ENCODE results near the gene CNOT6. TPM values are rescaled to one million over a fixed set of nuclear protein-coding genes. Genes with fewer than 3 reads are reported as not detected.

Gene CNOT6
- total RNA-seq, 1 experiment from 2014 or later, result 60.9 TPM

DNA sequence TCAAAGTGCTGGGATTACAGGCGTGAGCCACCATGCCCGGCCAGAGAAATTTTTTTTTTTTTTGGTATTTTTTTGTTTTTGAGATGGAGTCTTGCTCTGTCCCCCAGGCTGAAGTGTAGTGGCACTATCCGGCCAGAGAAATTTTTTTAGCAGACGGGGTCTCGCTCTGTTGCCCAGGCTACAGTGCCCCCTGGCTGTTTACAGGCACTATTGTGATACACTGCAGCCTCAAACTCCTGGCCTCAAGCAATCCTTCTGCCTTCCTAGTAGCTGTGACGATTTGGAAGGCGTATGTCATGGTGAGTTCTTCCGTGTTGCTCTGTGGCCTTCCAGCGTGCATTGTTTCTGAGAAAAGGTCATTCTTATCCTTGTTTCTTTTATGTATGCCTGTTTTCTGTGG is 47.5 kb downstream of the CNOT6 start:
- no peaks in the 10 kb centered on the region for H3K27me3 ChIP-seq (replicated peaks; ENCODE audit: insufficient read depth, low read depth, low read length, poor library complexity)
- H3K4me3 ChIP-seq (ENCODE audit: low read depth, low read length, poor library complexity, severe bottlenecking), result no peak overlapping the region
- intact Hi-C loops (cut with micrococcal nuclease; ENCODE audit: unreplicated experiment), result no loop called here
- no TSS peak for BruUV-seq (replicated peaks)
- peaks cover 6% of the 10 kb centered on the region for H3K36me3 ChIP-seq (ENCODE audit: insufficient read depth, low read length, poor library complexity, severe bottlenecking)
- TF ChIP-seq EZH2 (IDR thresholded peaks at IDR 0.05; ENCODE audit: borderline replicate concordance, low read depth, low read length, poor library complexity, severe bottlenecking) (no peak), CTCF (conservative IDR thresholded peaks at IDR 0.05; ENCODE audit: low read depth, low read length) (no peak)
- peak; percentile 3 for DNase-seq (ENCODE audit: low spot score)
- H3K4me1 ChIP-seq (ENCODE audit: insufficient read depth, low read length, poor library complexity, severe bottlenecking), result no peaks in the 10 kb centered on the region
- no peak overlapping the region for H3K27ac ChIP-seq (ENCODE audit: low read depth, low read length, poor library complexity, severe bottlenecking)
- ChIA-PET POLR2A (ENCODE audit: low non-redundant PET) (no interaction called here), CTCF (no interaction called here)
- H3K9me3 ChIP-seq (ENCODE audit: low read depth, low read length, poor library complexity, severe bottlenecking), result no peaks in the 10 kb centered on the region

DNA sequence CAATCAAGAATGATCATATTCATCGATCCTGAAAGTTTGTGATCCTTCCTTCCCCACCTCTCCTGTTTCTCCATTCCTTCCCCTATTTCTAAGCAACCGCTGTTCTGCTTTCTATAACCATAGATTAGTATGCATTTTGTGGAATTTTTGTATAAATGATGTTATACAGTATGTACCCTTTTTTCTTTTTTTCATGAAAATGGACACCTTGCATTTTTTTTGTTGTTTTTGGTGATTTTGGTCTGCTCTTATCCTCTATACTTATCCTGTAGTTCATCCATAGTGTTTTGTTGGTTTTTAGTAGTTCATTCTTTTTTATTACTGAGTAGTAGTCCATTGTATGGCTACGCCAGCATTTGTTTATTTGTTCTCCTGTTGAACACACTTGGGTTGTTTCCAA is 51.1 kb downstream of the CNOT6 start:
- intact Hi-C loops (cut with micrococcal nuclease; ENCODE audit: unreplicated experiment), result no loop called here
- ChIA-PET CTCF (no interaction called here), POLR2A (ENCODE audit: low non-redundant PET) (no interaction called here)
- no TSS peak for BruUV-seq (replicated peaks)
- Histone ChIP-seq H3K27ac (ENCODE audit: low read depth, low read length, poor library complexity, severe bottlenecking) (no peak overlapping the region), H3K27me3 (replicated peaks; ENCODE audit: insufficient read depth, low read depth, low read length, poor library complexity) (no peaks in the 10 kb centered on the region), H3K4me1 (ENCODE audit: insufficient read depth, low read length, poor library complexity, severe bottlenecking) (no peaks in the 10 kb centered on the region), H3K36me3 (ENCODE audit: insufficient read depth, low read length, poor library complexity, severe bottlenecking) (peaks cover 17% of the 10 kb centered on the region), H3K4me3 (ENCODE audit: low read depth, low read length, poor library complexity, severe bottlenecking) (no peak overlapping the region), H3K9me3 (ENCODE audit: low read depth, low read length, poor library complexity, severe bottlenecking) (no peaks in the 10 kb centered on the region)
- no peak for DNase-seq (ENCODE audit: low spot score)
- TF ChIP-seq EZH2 (IDR thresholded peaks at IDR 0.05; ENCODE audit: borderline replicate concordance, low read depth, low read length, poor library complexity, severe bottlenecking) (no peak), CTCF (conservative IDR thresholded peaks at IDR 0.05; ENCODE audit: low read depth, low read length) (no peak)

- ChIA-PET CTCF (no interaction called here), POLR2A (ENCODE audit: low non-redundant PET) (no interaction called here)
- H3K36me3 ChIP-seq (ENCODE audit: insufficient read depth, low read length, poor library complexity, severe bottlenecking), result peaks cover 31% of the 10 kb centered on the region
- intact Hi-C loops (cut with micrococcal nuclease; ENCODE audit: unreplicated experiment), result no loop called here
- H3K4me1 ChIP-seq (ENCODE audit: insufficient read depth, low read length, poor library complexity, severe bottlenecking), result no peaks in the 10 kb centered on the region
- H3K4me3 ChIP-seq (ENCODE audit: low read depth, low read length, poor library complexity, severe bottlenecking), result no peak overlapping the region
- no peak for TF ChIP-seq EZH2 (IDR thresholded peaks at IDR 0.05; ENCODE audit: borderline replicate concordance, low read depth, low read length, poor library complexity, severe bottlenecking)
- no peaks in the 10 kb centered on the region for H3K27me3 ChIP-seq (replicated peaks; ENCODE audit: insufficient read depth, low read depth, low read length, poor library complexity)
- peak overlapping the region; percentile 7 for H3K27ac ChIP-seq (ENCODE audit: low read depth, low read length, poor library complexity, severe bottlenecking)
- no peak for DNase-seq (ENCODE audit: low spot score)
- H3K9me3 ChIP-seq (ENCODE audit: low read depth, low read length, poor library complexity, severe bottlenecking), result no peaks in the 10 kb centered on the region
- BruUV-seq (replicated peaks), result no TSS peak
Observed at GRCh38 chr5:180548563-180548962, 54.4 kb downstream of the CNOT6 start.

DNA sequence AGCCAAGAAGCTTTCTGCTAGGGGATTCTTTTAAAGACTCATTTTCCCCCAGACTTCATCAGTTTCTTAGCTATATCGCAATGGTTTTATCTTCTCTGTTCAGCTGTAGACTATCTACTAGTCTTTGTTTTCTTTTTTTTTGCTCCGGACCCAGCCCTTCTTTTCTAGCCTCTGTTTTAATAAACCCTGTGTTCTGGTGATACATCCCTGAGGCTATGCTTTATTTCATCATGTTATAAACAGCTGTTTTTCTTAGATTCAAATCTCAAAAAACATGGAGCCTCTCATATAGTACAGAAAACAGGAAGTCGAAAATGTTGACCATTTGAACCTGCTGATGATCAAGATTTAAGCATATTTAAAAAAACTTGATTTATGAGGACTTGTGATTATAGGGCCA is 59.4 kb downstream of the CNOT6 start:
- CTCF ChIA-PET, result no interaction called here
- no peaks in the 10 kb centered on the region for H3K9me3 ChIP-seq (ENCODE audit: low read depth, low read length, poor library complexity, severe bottlenecking)
- H3K27ac ChIP-seq (ENCODE audit: low read depth, low read length, poor library complexity, severe bottlenecking), result no peak overlapping the region
- POLR2A ChIA-PET (ENCODE audit: low non-redundant PET), result no interaction called here
- TF ChIP-seq EZH2 (IDR thresholded peaks at IDR 0.05; ENCODE audit: borderline replicate concordance, low read depth, low read length, poor library complexity, severe bottlenecking), result no peak
- TF ChIP-seq CTCF (conservative IDR thresholded peaks at IDR 0.05; ENCODE audit: low read depth, low read length), result no peak
- H3K36me3 ChIP-seq (ENCODE audit: insufficient read depth, low read length, poor library complexity, severe bottlenecking), result peaks cover 42% of the 10 kb centered on the region
- H3K4me3 ChIP-seq (ENCODE audit: low read depth, low read length, poor library complexity, severe bottlenecking), result no peak overlapping the region
- H3K4me1 ChIP-seq (ENCODE audit: insufficient read depth, low read length, poor library complexity, severe bottlenecking), result no peaks in the 10 kb centered on the region
- intact Hi-C loops (cut with micrococcal nuclease; ENCODE audit: unreplicated experiment), result no loop called here
- no peaks in the 10 kb centered on the region for H3K27me3 ChIP-seq (replicated peaks; ENCODE audit: insufficient read depth, low read depth, low read length, poor library complexity)
- no TSS peak for BruUV-seq (replicated peaks)
- no peak for DNase-seq (ENCODE audit: low spot score)
